ENCODE results near the gene PUDP. TPM values are rescaled to one million over a fixed set of nuclear protein-coding genes. Genes with fewer than 3 reads are reported as not detected.
A peak's percentile ranks its signal among the peaks of the same experiment; 100 is the strongest.
"Not testable (repeated sequence)": the region's sequence is repeated elsewhere in the genome, so short reads cannot be mapped to it uniquely, and the experiment has no call there.

The PUDP gene
- total RNA-seq, 1 donor from 2014 or later: 13.9 TPM

DNA sequence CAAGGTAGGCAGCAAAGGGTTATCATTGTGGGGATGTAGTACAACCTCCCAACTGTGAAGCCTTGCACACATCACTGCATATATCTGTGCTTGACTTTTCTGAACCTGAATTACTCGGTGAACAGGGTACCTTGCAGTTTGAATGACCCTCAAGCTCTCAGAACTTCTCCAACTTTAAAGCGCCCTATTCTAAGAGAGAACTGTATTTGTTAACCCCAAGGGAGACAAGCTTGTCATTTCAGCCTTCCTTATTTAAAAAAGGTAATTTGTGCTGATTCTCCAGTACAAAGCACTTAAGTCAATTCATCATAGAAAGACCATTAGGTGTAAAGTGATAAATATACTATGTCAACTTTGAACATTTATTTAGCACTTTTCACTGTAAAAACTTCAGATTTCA is 122.5 kb downstream of the PUDP start:
- no peak for ATAC-seq

DNA sequence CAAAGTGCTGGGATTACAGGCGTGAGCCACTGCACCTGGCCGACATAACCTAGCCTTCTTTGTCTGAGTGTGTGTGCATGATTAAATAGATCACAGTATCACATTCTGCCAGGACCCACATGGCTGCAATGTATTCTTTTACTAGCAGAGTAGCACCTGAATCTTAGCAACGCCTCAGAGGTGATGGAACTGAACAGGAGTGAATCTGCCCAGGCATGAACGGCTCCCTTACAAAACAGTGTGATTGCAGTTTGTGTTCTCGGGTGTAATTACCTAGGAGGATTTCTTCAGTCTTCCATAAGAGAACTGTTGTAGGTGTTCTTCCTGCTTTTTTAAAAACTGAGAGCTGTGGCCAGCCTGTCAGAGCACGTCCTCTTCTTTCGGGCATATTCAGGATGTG is 123.1 kb downstream of the PUDP start:
- ATAC-seq: peak; percentile 87

DNA sequence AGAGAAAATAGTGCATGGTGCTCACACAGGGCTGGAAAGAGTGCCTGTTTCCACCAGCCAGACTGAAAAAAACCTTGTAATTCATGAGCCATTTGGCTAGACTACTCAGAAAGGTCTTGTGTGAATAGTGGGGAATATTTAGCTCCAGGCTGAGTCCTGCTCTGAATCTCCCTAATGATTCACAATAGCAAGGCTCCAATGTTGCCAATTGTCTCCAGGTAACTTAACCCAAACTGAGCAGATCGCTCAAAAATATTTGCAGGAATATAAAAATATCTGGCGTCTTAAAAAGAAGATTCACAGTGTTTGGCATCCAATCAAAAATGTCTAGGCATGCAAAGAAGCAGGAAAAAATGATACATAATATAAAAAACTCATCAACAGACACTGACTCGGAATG is 125.0 kb downstream of the PUDP start:
- ATAC-seq: peak; percentile 21

DNA sequence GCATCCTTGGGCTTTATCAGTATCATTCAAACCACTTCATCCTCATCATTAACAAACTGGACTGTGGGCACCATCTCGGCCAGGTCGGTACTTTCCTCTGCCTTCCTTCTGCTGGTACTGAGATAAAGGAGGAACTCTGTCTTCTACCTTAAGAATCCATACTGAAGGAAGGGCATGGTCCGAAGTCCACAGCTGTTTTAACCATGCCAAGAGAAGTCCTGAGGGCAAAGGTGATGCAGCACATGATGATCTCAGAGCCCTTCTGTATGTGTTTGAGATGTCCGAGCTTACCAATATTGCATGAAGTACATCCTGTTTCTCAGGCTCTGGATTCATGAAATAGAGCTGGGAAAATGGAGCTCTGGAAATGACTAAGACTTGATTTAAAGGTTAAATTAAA is 126.0 kb downstream of the PUDP start:
- ATAC-seq: no peak

DNA sequence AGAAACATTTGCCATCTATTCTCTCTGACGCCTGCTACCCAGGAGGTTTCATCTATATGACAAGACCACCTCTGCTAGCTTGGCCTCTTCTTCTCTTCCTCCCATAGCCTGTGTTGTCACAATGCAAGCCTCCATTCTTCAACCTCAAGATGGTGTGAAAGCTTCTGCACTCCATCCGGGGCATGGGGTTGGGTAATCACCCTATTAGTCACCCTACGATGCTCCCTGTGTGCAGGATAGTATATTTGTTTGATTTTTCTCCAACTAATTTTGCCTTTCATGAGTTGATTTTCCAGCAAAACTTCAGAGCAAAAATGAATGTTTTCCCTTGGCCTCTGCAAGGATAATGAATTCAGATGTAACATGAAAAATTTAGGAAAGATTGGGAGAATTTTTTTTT is 128.4 kb downstream of the PUDP start:
- no peak for ATAC-seq

DNA sequence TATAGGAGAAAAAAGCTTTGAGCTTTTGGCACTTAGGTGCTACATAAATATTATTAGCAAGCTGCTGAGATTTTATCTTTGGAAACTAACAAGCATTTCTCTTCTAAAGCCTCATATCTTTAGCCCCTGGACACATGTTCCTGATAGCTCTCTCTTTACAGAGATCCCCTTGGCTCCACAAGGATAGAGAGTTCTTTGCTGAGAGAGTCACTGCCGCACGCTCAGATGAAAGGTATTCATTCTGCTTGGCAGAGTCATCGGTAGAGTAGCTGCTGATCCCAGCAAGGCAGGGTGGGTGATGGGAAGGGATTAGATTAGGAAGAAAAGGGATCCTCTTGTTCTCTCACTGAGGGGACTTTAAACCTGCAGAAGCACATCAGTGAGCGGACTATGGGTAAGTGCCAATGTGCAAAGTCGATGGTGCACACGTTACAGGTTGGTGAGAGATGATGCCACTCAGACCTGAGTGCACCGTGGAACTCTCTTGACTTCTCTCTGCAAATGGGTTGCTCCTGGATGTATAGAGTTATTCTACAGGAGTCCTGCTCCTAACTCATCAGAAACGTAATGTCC is 135.6 kb downstream of the PUDP start:
- ATAC-seq: not testable (repeated sequence)

DNA sequence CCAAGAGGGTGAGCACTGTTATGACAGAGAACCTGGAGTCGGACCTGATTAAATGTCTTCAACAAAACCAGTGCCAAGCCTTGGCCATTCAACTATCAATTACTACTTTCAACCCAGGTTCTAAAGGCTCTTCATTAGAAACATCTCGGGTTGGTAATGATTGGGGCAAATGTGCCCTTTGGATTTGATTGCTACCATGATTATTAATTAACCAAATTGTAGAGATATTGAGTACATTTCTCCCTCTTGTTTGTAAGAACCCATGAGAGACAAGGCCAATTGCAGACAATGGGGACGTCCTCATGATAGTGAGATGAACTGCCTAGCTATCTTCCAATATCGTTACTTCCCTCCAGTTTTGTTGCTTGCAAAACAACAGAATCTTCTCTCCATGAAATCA is 137.1 kb downstream of the PUDP start:
- not testable (repeated sequence) for ATAC-seq

DNA sequence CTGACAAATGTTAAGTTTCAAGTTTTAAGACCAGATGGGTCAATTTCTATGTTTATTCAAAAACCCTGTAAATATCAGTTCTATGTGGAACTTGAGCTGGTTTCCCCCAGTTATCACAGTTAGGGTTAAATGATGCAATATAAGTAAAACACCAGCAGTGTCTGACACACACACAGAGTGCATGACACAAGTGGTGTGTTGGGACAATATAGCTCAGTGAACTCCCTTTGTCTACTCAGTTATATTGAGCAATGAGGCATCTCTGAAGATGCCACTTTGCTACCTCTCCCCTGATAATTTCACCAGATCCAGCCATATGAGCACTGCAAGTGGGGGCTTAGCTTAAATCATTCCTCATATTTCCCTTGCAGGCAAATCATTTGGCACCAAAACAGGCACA is 140.6 kb downstream of the PUDP start:
- not testable (repeated sequence) for ATAC-seq

Other genes starting within 250 kb of the PUDP start
- 1.6 TPM for gene STS, start 441 bp downstream of the PUDP start, total RNA-seq